SHP77 treated with DMSO at 0.1 percent for 48 hours (cell line): ENCODE measurements around the gene C2orf42.
"Not testable (repeated sequence)": the region's sequence is repeated elsewhere in the genome, so short reads cannot be mapped to it uniquely, and the experiment has no call there.

Experiments
- DNase-seq: peaks from one replicate; lab custom pipeline; 2025; lab: John Stamatoyannopoulos, UW

Gene C2orf42

DNA sequence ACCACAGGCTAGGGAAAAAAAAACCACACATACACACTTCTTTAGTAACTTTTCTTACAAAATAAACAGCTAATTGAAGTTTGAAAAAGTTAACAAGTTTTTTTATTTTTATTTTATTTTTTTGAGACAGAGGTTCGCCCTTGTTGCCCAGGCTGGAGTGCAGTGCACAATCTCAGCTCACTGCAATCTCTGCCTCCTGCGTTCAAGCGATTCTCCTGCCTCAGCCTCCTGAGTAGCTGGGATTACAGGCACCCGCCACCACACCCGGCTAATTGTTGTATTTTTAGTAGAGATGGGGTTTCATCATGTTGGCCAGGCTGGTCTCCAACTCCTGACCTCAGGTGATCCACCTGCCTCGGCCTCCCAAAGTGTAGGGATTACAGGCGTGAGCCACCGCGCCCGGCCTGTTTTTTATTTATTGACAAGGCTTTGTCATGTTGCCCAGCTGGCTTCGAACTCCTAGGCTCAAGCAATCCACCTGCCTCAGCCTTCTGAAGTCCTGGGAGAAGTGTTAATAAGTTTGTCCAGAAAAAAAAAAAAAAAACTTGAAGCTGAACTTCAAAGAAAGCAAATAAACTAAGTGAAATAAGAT, 21.1 kb downstream of the C2orf42 start:
- not testable (repeated sequence) for DNase-seq

DNA sequence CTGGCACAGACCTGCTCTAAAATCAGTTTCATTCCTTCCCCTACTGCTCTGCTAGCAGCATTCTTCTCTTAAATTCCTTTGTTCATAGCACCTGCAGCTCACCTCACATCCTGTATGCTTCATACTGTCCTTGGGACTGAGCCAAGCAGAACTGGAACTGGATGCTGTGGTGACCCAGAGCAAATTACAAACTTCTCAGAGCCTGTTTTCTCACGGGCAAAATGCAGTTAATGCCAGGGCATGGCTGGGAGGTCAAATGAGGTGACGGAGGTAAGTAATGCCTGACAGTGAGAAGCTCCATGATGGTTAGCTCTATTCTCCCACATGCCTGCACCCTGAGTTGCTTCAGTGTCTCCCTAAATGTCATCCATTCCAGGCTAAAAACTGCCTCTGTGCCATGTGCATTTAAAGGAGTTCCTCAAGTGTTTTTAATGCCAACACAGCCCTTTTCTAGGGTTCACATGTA, 29.7 kb downstream of the C2orf42 start:
- no peak for DNase-seq

GRCh38 chr2:70160545-70160944, 30.3 kb downstream of the C2orf42 start:
- no peak for DNase-seq

DNA sequence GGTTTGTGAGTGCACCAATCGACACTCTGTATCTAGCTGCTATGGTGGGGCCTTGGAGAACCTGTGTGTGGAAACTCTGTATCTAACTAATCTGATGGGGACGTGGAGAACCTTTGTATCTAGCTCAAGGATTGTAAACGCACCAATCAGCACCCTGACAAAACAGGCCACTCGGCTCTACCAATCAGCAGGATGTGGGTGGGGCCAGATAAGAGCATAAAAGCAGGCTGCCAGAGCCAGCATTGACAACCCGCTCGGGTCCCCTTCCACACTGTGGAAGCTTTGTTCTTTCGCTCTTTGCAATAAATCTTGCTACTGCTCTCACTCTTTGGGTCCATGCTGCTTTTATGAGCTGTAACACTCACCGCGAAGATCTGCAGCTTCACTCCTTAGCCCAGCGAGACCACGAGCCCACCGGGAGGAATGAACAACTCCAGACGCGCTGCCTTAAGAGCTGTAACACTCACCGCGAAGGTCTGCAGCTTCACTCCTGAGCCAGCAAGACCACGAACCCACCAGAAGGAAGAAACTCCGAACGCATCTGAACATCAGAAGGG, 41.6 kb downstream of the C2orf42 start:
- not testable (repeated sequence) for DNase-seq

DNA sequence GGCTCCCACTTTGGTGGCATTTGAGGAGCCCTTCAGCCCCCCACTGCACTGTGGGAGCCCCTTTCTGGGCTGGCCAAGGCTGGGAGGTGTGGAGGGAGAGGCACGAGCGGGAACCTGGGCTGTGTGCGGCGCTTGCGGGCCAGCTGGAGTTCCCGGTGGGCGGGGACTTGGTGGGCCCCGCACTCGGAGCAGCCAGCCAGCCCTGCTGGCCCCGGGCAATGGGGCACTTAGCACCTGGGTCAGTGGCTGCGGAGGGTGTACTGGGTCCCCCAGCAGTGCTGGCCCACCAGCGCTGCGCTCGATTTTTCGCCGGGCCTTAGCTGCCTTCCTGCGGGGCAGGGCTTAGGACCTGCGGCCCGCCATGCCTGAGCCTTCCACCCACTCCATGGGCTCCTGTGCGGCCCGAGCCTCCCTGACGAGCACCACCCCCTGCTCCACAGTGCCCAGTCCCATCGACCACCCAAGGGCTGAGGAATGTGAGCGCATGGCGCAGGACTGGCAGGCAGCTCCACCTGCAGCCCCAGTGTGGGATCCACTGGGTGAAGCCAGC, 42.5 kb downstream of the C2orf42 start:
- not testable (repeated sequence) for DNase-seq

GRCh38 chr2:70145851-70146739, 44.7 kb downstream of the C2orf42 start:
- no peak for DNase-seq

DNA sequence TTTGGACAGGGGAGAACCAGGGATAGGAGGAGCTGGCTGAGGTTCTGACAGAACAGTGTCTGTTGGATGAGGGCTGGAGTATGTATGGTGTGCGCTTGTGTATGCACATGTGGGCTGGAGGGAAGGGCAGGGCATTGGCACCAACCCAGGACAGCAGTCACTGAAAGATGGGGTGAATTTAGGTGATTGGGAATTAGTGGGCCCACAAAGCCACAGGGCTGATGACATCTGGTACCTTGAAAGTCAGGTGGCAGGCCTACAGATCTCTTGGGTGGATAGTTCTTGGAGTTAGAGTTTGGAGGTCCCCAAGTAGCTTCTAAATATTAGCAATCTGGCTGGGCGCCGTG, 45.7 kb downstream of the C2orf42 start:
- no peak for DNase-seq

DNA sequence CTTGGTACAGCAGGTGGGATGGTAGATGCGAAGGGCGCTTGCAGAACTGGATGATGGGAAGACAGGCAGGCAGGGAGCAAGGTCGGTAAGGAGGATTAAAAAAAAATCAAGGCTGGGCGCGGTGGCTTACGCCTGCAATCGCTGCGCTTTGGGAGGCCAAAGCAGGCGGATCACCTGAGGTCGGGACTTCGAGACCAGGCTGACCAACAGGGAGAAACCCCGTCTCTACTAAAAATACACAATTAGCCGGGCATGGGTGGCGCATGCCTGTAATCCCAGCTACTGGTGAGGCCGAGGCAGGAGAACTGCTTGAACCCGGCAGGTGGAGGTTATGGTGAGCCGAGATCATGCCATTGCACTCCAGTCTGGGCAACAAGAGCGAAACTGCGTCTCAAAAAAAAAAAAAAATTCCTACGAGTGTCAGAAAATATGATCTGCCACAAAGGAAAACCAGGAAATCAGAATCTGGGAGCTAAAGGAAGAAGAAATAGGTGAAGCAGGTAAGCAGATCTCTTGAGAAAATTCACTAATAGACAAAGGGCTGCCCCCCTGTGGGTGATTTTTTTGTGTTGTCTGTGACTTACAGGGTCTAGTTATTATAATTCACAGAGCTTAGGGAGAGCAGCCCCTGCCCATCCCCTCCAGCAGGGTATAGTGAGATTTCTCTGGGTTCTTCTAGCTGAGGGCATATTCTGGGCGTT, 46.2 kb downstream of the C2orf42 start:
- DNase-seq: no peak

GRCh38 chr2:70143314-70144150, 47.3 kb downstream of the C2orf42 start:
- DNase-seq: no peak

DNA sequence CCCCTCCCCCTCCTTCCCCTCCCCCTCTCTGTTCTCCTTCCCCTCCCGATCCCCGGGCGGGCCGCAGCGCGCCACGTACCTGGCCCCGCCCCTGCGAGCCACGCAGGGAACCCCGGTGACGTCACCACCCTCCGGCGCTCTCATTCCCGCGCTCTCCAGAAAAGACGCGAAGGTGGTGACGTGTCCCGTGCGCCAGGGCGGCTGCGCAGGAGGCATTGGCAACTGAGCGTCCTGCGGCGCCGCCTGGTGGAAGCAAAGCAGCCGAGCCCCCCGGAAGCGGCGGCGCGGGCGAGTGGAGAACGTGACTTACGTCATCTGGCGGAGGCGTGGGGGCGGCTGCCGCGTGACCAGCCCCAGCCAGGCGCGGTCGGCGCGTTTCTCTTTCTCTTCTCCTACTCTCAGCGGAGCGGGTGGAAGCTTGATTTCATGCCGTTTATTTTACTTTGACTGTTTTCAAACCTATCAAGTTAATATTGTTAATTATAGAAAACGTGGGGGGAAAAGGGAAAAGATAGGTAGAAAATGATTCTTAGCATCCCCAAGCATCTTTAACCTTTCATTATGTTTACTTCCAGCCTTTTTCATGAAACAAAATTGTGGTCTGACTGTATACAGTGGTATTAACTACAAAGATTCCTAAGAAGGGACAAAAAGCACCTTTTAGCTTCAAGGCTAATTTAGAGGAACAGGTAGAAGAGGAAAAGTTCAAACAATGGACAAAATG, 48.1 kb downstream of the C2orf42 start:
- DNase-seq: peak; percentile 94

DNA sequence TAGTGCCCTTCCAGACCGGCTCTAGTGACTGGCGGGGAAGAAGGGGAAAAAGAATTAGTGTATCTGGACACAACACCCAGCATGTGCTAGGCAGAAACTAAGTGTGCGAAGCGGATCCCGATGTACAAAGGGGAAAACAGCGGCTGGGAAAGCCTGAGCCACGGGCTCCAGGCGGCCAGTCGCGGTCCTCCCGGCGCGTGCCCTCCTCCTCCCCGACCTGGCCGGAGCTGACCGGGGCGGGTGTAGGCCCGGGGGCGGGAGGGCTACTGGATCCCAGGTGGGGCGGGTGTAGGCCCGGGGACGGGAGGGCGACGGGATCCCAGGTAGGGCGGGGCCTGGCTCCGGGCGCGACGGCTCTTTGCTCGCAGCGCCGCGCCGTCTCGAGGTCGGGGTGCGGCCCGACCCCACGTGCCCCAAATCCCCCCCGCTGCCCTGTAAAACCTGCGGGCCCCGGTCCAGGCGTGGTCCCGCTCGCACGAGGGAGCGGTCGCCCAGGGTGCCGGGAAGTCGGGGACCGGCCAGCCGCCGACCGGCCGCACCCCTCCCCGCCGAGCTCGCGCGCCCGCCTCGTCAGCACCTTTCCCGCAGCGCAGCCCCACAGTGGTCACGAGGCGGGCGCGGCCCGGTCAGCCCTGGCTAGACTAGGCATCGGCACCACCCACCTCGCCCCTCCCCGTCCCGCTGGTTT, 48.8 kb downstream of the C2orf42 start:
- no peak for DNase-seq

- DNase-seq: peak; percentile 28
Measured at GRCh38 chr2:70141212-70141901, 49.5 kb downstream of the C2orf42 start.

- DNase-seq: no peak
Measured at GRCh38 chr2:70140791-70141211, 50.0 kb downstream of the C2orf42 start.

- DNase-seq: not testable (repeated sequence)
Measured at GRCh38 chr2:70134323-70134983, 56.4 kb downstream of the C2orf42 start.

- no peak for DNase-seq
Measured at GRCh38 chr2:70133491-70134322, 57.1 kb downstream of the C2orf42 start.

DNA sequence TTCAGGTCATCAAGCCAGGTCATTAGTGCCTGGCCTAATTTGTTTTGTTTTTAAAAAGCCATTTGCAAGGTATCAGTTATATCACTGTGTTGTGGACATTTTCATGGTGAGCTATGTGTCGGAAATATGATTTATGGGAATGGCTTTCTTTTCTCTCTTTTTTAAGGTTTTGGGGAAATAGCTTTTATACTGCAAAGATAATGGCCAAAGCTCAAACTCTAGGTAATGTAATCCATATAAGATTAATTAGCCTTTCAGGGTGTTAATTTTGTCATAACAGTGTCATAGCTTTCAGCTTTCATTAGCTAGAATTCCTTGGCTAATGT, 57.7 kb downstream of the C2orf42 start:
- DNase-seq: no peak

- DNase-seq: peak; percentile 89
Measured at GRCh38 chr2:70132244-70133126, 58.3 kb downstream of the C2orf42 start.
